Right lobe of liver (tissue), 6 donors: ENCODE data around the gene RAI1. TPM values are rescaled to one million over a fixed set of nuclear protein-coding genes. Genes with fewer than 3 reads are reported as not detected.

Experiments
- ATAC-seq, 4 donors: fragments of 200-7000 bp; cut with Tn5 transposase; one replicate each; pipeline ENCODE4 v1.9.1; 2020; ENCODE audit warnings: mild to moderate bottlenecking in 4 of 4, moderate library complexity in 4 of 4
- DNase-seq, 3 donors: peaks; one replicate each; pipeline ENCODE4 v3.0.0-alpha.2; 2020
- H3K27ac ChIP-seq, 3 donors: fragments of 200-600 bp; one replicate each; pipeline ENCODE4 v1.8.0; 2022
- H3K27me3 ChIP-seq, 2 donors: fragments of 200-600 bp; one replicate each; pipeline ENCODE4 v1.8.0; 2022
- H3K36me3 ChIP-seq, 4 donors: fragments of 200-600 bp; sonication (generic) in 1 of 4; one replicate each; pipeline versions ENCODE4 v1.5.1 to v1.8.0; 2017 to 2022; ENCODE audit warnings: control low read depth in 1 of 4
- H3K4me1 ChIP-seq, 4 donors: fragments of 200-600 bp; sonication (generic) in 1 of 4; one replicate each; pipeline versions ENCODE4 v1.5.1 to v1.8.0; 2017 to 2022; ENCODE audit warnings: control low read depth in 1 of 4
- H3K4me3 ChIP-seq, 3 donors: fragments of 200-600 bp; one replicate each; pipeline ENCODE4 v1.8.0; 2022
- H3K9me3 ChIP-seq, 4 donors: fragments of 200-600 bp; sonication (generic) in 1 of 4; one replicate each; pipeline versions ENCODE4 v1.5.1 to v1.8.0; 2017 to 2022; ENCODE audit warnings: control low read depth in 1 of 4
- CTCF ChIP-seq, 4 donors: fragments of 200-600 bp in 3 of 4; fragments of 450-650 bp in 1 of 4; IDR thresholded peaks; one replicate each; pipeline versions ENCODE4 v1.5.1 to v1.8.0; 2016 to 2022; ENCODE audit warnings: antibody characterized with exemption in 4 of 4, mild to moderate bottlenecking in 2 of 4
- POLR2A ChIP-seq: fragments of 450-650 bp; IDR thresholded peaks from one replicate; pipeline ENCODE4 v1.6.1; 2017; ENCODE audit warnings: antibody characterized with exemption, mild to moderate bottlenecking
- WGBS: methylation state at CpG from one replicate; pipeline ENCODE4 v1.1.6; 2018; ENCODE audit warnings: low coverage, low lambda C conversion rate; ENCODE audit not compliant: insufficient coverage; ENCODE audit errors: missing lambda C conversion rate; 5-methylcytosine and 5-hydroxymethylcytosine counted together
- intact Hi-C, 2 donors: fragments of 100-400 bp; cut with DNase I; formaldehyde crosslinking; loops; one replicate each; pipeline versions ENCODE4 v1.11.2 to v1.14.1; 2022
- total RNA-seq, 6 experiments: library from RNA; depleted of rRNA in 2 of 6; stranded (reverse); fragments of >200 nt in 2 of 6; fragmentation: NEBNext Ultra II Directional in 3 of 6; extraction: Animal tissue kit (Norgen Biotek cat#: 25700) in 3 of 6; gene quantifications; one replicate each; pipeline versions ENCODE4 v1.1.0 to v1.2.4, GENCODE V29; 2016 to 2023
- donor health status: DM: no; HTN: yes; CAD: no.
- donor health status: DM: no; HTN: no; CAD: no.
- donor health status: DM: no; HTN: no; CAD: no.
- donor health status: DM: no; HTN: yes; CAD: no.
- donor health status: DM: no; HTN: yes; CAD: no.

Gene RAI1
- total RNA-seq, 6 experiments from 2014 or later = 6.1 to 14.5 (median 8.4) TPM

GRCh38 chr17:17740615-17741348 lies 59.5 kb downstream of the RAI1 start:
- intact Hi-C loops = no loop called here
- DNase-seq (no peak), ATAC-seq (no peak)
- 67% methylated on average over 16 of the region's 27 CpGs for WGBS
- TF ChIP-seq POLR2A = no peak
- no peak for TF ChIP-seq CTCF (IDR thresholded peaks at IDR 0.05)
- Histone ChIP-seq H3K27ac (no peak overlapping the region), H3K36me3 (no peaks in the 10 kb centered on the region), H3K4me1 (peaks cover 0 to 10% (median 0%) of the 10 kb centered on the region in 4 donors), H3K4me3 (no peak overlapping the region), H3K9me3 (no peaks in the 10 kb centered on the region), H3K27me3 (no peaks in the 10 kb centered on the region)

DNA sequence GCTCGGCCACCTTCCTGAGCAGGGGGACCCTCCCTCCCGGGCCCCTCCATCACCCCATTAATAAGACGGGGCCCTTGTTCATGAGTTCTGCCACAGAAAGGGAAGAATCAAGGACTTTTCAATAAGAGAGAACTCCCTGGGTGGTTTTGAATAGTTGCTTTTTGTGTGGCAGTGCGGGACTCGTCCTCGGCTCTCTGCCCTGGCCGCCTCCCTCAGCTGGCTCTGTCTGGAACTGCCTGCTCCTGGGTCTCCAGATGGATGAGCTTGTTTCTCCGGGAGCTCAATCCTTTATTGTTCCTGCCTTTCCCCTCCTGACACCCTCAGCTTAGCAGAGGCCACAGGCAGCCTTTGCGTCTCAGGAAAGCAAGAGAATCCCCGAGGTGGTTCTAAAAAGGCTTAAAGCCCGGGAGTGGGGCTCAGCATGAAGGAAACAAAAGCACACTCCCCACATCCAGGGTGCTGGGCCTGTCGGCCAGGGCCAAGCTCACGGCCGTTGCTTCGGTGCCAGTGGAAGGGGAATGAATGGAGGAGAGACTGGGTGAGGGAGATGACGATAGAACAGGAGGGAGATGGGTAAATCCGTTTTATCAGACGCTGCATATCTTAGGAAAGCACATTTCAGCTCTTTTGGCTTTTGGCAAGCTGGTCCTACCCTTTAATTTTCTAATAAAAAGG lies 60.2 kb downstream of the RAI1 start:
- H3K27me3 ChIP-seq = no peaks in the 10 kb centered on the region
- ATAC-seq (no peak), DNase-seq (no peak)
- H3K9me3 ChIP-seq = no peaks in the 10 kb centered on the region
- 77% methylated on average over 12 of the region's 18 CpGs for WGBS
- no peak overlapping the region for H3K27ac ChIP-seq
- intact Hi-C loops = no loop called here
- TF ChIP-seq POLR2A = no peak
- TF ChIP-seq CTCF (IDR thresholded peaks at IDR 0.05) = no peak
- H3K36me3 ChIP-seq = no peaks in the 10 kb centered on the region
- H3K4me1 ChIP-seq = peaks cover 0 to 10% (median 0%) of the 10 kb centered on the region in 4 donors
- no peak overlapping the region for H3K4me3 ChIP-seq

- no peak for ATAC-seq
- TF ChIP-seq CTCF (IDR thresholded peaks at IDR 0.05) = no peak
- no peak for TF ChIP-seq POLR2A
- no peaks in the 10 kb centered on the region for H3K36me3 ChIP-seq
- H3K4me3 ChIP-seq = no peak overlapping the region
- no peak overlapping the region for H3K27ac ChIP-seq
- H3K4me1 ChIP-seq = peaks cover 0 to 10% (median 0%) of the 10 kb centered on the region in 4 donors
- 55% methylated on average over 5 of the region's 5 CpGs for WGBS
- intact Hi-C loops = no loop called here
- no peaks in the 10 kb centered on the region for H3K9me3 ChIP-seq
- DNase-seq = no peak
- no peaks in the 10 kb centered on the region for H3K27me3 ChIP-seq
Observed at GRCh38 chr17:17742133-17742621, 60.9 kb downstream of the RAI1 start.

DNA sequence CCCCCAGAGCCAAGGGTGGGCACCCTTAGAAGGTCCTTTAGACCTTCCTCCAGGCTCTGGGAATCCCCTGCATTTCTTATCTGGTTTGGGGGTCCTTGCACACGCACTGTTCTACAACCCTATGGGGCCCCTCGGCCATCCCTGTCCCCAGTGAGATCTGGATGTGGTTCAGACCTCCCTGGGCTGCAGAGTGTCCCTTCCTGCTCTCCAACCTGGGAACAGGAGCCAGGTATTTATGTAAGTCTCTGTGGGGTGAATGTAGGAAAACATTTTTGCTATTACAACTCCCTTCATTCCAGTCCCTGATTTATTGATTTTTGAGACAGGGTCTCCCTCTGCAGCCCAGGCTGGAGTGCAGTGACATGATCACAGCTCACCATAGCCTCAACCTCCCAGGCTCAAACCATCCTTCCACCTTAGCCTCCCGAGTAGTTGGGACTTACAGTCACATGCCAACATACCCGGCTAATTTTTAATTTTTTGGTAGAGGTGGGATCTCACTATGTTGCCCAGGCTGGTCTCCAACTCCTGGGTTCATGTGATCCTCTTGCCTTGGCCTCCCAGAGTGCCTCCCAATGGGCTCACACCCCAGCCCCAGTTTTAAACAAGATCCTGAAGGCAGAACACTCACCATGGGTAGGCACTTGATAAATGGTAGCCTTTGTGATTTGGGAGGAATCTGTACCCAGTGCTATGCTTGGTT lies 61.6 kb downstream of the RAI1 start:
- Histone ChIP-seq H3K4me3 (no peak overlapping the region), H3K36me3 (no peaks in the 10 kb centered on the region), H3K4me1 (peaks cover 0 to 10% (median 0%) of the 10 kb centered on the region in 4 donors), H3K27me3 (no peaks in the 10 kb centered on the region), H3K9me3 (no peaks in the 10 kb centered on the region), H3K27ac (no peak overlapping the region)
- no peak for ATAC-seq
- WGBS = 89% methylated on average over 2 of the region's 4 CpGs
- DNase-seq = no peak
- intact Hi-C loops = no loop called here
- TF ChIP-seq CTCF (IDR thresholded peaks at IDR 0.05) = no peak
- no peak for TF ChIP-seq POLR2A
